HG03521 (cell line): ENCODE data around the gene PRAMEF11.
"Not testable (repeated sequence)": the region's sequence is repeated elsewhere in the genome, so short reads cannot be mapped to it uniquely, and the experiment has no call there.

Experiments used
- ATAC-seq: cut with Tn5 transposase; IDR thresholded peaks from one replicate; pipeline ENCODE4 v1.9.1; 2021; ENCODE audit warnings: mild to moderate bottlenecking, moderate library complexity; ENCODE audit not compliant: unreplicated experiment

Gene PRAMEF11

DNA sequence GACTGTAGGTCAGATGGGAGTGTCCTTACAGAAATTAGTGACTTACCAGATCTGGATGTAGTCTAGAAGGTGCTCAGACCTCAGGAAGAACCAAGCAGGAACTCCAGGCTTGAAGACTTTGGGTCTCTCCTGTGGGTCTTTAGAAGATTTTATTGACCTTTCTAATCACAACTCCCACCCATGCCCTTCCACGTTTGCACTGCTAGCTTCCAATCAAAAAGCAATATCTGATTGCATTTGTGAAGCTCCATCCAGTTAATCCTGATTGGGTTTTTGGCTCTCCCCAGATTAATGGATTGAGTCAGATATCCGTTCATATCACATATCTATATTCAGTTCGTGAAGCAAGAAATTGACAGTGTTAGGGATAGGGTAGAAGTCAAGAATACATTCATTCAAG lies at the start of gene PRAMEF11:
TSS of gene PRAMEF11 (minus strand) at position 101 of the 400 bp plus-strand sequence. CDS start 2,621 bp downstream, outside the sequence.
- not testable (repeated sequence) for ATAC-seq

DNA sequence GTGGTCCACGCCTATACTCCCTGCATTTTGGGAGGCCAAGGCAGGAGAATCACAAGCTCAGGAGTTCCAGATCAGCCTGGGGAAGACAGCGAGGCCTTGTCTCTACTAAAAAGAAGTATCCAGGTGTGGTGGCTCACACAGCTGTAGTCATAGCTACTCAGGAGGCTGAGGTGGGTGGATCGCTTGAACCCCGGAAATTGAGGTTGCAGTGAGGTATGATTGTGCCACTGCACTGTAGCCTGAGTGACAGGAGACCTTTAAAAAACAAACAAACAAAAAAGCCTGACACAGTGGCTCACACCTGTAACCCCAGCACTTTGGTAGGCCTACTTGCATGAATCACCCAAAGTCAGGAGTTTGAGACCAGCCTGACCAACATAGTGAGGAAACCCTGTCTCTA lies 47.2 kb upstream of the PRAMEF11 start:
- not testable (repeated sequence) for ATAC-seq

DNA sequence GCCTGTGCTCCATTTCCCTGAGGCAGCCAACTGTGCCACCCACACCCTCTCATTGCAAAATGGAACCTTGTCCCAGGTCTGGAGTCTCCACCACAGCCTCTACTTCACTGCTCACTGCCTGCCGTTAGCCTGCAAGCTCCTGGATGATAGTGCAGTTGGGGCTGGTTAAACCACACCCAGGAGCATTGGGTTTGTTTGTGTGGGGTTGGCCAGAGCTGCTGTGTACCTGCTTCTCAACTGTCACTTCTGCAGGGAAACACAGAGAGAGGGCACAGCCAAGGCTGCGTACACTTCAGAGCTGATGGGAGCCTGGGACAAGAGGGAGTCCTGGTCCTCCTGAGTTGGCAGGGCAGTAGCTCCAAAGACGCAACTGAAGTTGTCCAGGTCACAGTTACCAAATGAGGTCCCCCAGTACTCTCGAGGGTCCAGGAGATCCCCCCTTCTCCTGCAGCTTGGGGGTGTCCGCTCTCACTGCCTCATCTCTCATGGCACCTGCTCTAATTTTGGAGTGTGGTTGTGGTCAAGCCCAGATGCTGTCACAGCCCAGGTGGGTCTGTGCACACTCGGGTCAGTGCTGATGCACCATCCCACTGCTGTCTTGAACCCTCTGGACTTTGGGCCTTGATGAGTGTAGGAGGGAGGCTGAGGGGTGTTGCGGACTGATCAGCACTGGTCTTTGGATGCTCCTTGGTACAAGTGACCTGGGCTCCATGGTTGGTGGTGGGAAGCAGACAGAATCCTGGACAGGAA lies 32.1 kb upstream of the PRAMEF11 start:
- not testable (repeated sequence) for ATAC-seq

DNA sequence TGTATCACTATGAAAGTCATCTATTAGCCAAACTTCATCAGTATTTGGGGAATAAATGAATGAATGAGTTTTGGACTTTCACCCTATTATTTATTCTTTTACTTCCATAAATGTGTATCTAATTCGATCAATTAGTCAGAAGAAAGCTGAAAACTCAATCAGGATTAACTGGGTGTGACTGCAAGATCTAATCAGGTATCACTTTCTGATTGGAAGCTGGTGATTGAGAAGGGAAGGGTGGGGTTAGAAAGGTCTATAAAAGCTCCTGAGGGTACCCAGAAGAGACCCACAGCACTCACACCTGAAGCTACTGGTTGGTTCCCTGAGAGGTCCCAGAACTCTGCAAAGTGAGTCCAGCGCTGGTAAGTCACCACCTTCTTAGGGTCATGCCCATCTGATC lies 25.6 kb upstream of the PRAMEF11 start, which contains the start of gene PRAMEF2:
TSS of gene PRAMEF2 (plus strand) at position 301 of the 400 bp plus-strand sequence. CDS start 1,924 bp downstream, outside the sequence.
- ATAC-seq, result not testable (repeated sequence)

DNA sequence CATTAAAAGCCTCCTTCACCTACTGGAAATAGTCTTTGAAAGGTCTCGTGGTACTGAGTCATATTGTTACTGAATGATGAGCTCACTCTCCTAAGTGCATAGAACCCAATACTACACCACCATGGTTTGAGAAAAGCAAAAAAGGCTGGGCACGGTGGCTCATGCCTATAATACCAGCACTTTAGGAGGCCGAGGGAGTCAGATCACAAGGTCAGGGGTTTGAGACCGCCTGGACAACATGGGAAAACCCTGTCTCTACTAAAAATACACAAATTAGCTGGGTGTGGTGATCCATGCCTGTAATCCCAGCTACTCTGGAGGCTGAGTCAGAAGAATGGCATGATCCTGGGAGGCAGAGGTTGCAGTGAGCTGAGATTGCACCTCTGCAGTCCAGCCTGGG lies 20.6 kb upstream of the PRAMEF11 start:
- no peak for ATAC-seq

DNA sequence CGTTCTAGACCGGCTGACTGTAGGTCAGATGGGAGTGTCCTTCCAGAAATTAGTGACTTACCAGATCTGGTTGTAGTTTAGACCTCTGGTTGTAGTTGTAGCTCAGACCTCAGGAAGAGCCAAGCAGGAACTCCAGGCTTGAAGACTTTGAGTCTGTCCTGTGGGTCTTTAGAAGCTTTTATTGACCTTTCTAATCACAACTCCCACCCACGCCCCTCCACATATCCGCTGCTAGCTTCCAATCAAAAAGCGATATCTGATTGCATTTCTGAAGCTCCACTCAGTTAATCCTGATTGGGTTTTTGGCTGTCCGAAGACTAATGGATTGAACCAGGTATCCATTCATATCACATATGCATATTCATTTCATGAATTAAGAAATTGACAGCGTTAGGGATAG lies 17.4 kb upstream of the PRAMEF11 start, which contains the start of gene HNRNPCL1:
TSS of gene HNRNPCL1 (minus strand) at position 101 of the 400 bp plus-strand sequence. CDS start 431 bp downstream, outside the sequence.
- ATAC-seq, result not testable (repeated sequence)

DNA sequence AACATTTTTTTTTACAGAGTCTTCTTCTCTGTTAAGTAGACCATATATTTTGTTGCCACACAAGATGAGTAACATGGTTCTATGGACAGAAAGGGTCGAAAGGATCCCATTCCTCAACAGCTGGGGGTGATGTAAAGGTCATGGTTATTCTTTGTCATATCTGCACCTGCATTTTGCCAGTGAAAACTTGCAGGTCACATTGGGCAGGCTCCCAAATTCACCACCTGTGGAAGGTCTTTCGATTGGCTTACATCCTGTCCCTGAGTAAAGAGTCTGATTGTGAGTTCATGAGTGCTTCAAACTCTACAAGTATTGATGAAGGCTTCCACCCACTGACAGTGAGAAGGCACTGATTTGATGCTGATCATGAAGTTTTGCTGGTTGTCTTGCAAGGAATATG lies 2.0 kb upstream of the PRAMEF11 start:
- not testable (repeated sequence) for ATAC-seq

DNA sequence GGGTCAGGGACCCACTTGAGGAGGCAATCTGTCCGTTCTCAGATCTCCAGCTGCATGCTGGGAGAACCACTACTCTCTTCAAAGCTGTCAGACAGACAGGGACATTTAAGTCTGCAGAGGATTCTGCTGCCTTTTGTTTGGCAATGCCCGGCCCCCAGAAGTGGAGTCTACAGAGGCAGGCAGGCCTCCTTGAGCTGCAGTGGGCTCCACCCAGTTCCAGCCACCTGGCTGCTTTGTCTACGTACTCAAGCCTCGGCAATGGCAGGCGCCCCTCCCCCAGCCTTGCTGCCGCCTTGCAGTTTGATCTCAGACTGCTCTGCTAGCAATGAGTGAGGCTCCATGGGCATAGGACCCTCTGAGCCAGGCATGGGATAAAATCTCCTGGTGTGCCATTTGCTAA lies 12.1 kb downstream of the PRAMEF11 start:
- not testable (repeated sequence) for ATAC-seq

DNA sequence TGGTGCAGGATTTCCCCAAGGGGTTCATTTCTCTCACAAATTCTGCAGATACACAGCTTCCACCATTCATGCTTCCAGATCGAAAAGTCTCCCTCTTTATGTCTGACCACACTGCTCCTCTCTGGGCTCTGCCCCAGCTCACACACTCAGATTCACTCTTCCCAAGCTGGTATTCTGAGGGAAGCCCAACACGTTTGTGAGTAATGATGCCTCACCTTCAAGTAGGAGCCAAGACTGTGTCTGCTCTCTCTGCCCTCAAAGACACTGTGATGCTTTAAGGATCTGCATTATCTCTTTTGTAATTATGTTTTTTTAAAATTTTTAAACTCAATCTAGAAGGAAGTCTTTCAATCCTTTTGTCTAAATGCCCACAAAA lies 19.8 kb downstream of the PRAMEF11 start:
- no peak for ATAC-seq

DNA sequence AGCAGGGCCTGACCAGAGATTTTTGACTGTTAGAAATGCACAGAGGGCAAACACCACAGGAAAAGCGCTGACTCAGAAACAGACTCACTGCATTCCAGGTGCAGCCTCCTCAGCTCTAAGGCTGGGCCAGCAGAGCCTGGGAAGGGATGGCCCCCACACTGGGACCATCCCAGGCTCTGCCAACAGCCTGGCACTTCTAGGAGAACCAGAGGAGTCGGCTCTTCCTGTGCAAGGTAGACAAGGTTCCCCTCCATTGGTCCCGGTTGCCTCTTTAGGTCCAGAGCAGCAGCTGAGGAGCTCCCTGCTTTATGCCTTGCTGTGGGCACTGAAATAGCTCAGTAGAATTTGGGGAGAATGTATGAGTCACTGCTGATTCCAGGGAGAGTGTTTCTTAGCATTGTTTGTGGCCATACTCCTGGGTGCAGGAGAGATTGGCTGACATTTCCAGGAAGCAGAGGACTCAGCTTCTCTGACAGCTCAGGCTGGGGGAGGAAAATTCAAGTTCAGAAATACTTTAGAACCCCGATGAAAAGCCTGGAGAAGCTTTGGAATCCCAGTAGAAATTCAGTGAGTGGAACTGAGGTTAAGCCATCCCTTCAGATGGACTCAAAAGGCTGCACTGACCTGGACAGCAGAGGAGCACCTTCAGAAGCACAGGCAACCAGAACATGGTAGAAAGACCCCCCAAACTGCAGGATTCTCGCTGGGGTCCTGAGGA lies 20.4 kb downstream of the PRAMEF11 start:
- no peak for ATAC-seq

DNA sequence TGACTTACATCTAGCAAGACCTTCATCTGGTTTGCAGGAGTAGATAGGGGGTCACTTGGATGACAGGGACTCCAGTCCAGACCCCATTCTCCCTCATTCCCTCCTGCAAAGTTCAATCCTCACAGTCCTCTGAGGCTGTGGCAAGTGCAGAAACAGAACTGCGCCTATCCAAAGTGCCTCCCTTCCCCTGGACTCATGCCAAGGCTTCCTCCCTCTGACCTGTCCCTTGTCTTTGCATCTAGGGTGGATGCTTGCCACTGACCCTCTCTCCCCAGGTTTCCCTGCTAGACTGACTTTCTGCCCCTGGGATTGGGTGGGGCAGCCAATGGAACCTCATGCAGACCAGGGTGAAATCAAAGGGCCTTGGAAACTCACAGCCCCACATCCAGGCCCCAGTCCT lies 21.3 kb downstream of the PRAMEF11 start:
- ATAC-seq, result no peak

DNA sequence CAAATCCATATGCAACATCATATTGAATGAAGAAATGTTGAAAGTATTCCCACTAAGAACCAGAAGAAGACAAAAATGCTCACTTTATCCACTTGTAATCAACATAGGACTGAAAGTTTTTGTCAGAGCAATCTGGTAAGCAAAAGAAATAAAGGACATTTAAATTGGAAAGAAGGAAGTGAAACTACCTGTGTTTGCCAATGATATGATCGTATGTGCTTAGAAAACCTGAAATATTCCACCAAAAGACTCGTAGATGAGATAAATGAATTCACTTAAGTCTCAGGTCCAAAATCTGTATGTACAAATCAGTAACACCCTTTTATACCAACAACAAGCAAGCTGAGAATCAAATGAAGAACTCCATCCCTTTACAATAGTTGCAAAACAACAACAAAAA lies 31.5 kb downstream of the PRAMEF11 start:
- ATAC-seq, result no peak

DNA sequence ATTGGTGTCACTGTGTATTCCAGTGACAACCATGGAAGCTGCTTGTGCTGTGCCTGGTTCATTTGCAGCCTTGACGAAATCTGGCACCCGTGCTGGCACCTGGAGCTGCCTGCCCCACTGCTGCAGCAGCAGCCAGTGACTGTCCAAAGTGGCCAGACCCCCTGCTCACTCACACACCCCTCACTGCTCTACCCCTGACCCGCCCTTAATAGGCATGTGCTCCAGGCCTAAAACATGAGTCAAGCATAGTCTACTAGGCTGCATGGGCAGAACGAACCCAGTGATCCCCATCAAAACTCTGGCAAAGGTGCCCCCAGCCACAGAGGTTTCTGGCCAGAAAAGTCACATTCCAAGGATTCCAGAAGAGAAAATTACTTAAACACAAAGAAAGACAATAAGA lies 32.3 kb downstream of the PRAMEF11 start:
- no peak for ATAC-seq

DNA sequence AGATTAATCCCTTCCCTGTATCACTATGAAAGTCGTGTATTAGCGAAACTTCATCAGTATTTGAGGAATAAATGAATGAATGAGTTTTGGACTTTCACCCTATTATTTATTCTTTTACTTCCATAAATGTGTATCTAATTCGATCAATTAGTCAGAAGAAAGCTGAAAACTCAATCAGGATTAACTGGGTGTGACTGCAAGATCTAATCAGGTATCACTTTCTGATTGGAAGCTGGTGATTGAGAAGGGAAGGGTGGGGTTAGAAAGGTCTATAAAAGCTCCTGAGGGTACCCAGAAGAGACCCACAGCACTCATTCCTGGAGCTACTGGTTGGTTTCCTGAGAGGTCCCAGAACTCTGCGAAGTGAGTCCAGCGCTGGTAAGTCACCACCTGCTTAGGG lies 40.1 kb downstream of the PRAMEF11 start, which contains the start of gene PRAMEF1:
TSS of gene PRAMEF1 (plus strand) at position 301 of the 400 bp plus-strand sequence. CDS start 1,831 bp downstream, outside the sequence.
- ATAC-seq, result not testable (repeated sequence)

DNA sequence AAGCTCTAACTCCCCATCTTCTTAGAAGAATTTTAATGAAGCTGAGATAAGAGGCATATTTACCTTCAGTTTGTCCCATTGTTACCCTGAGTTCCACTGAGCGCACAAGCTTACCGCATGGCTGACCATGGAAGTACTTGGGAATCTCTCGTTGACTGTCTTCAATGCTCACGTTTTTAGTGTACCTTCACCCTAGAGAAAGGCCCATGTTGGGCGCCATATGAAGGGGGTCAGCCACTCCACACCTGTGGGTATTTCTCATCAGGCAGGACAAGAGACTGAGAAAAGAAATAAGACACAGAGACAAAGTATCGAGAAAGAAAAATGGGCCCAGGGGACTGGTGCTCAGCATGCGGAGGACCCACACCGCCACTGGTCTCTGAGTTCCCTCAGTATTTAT lies 46.5 kb downstream of the PRAMEF11 start:
- ATAC-seq, result not testable (repeated sequence)

DNA sequence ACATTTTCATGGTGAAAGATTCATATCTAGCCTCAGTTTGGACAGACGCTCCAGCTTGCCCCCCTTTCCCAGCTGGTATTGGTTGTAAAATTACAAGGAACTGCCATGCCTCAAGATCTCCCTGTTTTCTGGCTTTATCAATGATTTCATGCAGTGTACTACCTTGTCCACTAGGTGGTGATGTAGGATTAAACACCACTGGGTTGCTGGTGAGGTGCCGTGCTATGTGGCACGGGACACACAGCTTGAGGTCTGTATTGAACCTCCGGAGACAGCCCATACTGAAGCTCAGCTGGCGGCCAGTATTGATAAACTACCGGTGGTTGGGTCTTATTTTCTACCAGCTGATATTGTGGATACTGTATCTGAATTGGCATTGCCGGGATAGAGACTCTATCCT lies 47.4 kb downstream of the PRAMEF11 start:
- ATAC-seq, result not testable (repeated sequence)

DNA sequence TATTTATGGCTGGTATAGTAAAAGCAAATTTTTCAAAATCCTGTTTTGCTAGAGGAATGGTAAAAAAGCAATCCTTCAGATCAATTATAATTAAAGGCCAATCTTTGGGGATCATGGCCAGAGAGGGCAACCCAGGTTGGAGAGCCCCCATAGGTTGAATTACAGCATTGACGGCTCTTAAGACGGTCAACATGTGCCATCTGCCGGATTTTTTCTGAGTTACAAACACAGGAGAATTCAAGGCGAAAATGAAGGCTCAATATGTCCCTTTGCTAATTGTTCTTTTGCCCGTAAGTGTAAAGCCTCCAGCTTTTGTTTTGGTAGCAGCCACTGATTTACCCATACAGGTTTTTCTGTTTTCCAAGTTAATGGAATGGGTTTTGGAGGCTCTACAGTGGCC lies 49.7 kb downstream of the PRAMEF11 start:
- ATAC-seq, result not testable (repeated sequence)

DNA sequence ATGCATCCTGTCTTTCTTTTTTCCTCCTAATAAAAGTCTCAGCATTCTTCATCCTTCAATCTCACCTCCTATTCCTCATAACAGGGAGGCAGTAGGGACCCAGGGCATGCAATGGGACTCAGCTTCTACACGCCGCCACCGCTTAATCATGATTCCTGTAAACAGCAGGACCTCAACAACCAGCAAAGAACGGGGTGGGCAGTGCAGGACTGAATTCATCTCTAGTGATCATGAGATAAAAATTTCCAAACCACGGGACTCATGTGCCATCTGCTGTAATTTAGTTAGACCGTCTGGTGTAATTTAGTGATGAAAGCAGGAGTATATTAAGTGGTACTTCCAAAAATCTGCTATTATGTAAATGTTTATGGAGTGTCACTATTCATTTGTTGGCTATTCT lies 52.3 kb downstream of the PRAMEF11 start:
- ATAC-seq, result no peak

DNA sequence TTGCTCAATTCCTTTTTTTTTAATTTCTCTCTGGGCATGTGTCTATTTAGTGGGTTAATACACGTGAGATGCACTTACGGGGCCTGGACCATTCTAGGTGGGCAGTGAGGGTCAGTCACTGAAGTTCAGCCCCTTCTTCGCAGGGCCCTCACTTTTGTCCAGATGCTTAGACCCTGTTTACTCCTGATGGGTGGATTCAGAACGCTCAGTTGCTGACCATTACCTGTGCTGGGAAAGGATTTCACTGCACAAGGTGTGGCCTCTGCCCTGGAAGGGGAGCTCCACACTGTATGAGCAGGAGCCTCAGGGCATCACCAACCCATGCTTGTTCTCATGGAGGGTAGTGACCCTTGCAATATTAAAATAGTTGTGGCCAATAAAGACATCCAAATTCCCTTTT lies 53.1 kb downstream of the PRAMEF11 start:
- no peak for ATAC-seq

DNA sequence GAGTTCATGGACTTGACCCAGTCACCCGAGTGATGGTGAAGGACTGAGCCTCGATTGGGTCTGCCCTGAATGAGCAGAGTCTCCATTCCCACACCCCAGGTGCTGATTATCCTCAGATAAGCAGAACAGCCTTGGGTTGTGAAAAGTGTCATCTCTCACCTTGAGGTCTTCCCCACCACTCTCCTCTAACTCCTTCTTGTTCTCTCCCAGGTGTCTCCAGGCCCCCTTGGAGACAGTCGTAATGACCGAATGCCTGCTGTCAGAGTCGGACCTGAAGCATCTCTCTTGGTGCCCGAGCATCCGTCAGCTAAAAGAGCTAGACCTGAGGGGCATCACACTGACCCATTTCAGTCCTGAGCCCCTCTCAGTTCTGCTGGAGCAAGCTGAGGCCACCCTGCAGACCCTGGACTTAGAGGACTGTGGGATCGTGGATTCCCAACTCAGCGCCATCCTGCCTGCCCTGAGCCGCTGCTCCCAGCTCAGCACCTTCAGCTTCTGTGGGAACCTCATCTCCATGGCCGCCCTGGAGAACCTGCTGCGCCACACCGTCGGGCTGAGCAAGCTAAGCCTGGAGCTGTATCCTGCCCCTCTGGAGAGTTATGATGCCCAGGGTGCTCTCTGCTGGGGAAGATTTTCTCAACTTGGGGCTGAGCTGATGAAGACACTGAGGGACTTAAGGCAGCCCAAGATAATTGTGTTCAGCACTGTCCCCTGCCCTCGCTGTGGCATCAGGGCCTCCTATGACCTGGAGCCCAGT lies 54.2 kb downstream of the PRAMEF11 start:
- ATAC-seq, result no peak

DNA sequence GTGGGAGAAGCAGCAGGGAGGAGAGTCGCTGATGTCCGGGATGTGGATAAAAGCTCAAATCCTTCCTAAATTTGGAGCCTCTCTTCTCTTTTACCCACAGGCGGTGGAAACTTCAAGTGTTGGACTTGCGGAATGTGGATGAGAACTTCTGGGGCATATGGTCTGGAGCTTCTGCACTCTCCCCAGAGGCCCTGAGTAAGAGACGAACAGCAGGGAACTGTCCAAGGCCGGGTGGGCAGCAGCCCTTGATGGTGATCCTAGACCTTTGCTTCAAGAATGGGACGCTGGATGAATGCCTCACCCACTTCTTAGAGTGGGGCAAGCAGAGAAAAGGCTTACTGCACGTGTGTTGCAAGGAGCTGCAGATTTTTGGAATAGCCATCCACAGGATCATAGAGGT lies 55.8 kb downstream of the PRAMEF11 start:
- ATAC-seq, result no peak
